A204.1 (cell line): ENCODE results near the gene ACOT13.
"Not testable (repeated sequence)": the region's sequence is repeated elsewhere in the genome, so short reads cannot be mapped to it uniquely, and the experiment has no call there.

Experiments
- FAIRE-seq: peaks from 2 replicates; lab custom pipeline; 2012; peaks lifted over from hg19 to GRCh38; lab: Jason Lieb, UNC

The ACOT13 gene

DNA sequence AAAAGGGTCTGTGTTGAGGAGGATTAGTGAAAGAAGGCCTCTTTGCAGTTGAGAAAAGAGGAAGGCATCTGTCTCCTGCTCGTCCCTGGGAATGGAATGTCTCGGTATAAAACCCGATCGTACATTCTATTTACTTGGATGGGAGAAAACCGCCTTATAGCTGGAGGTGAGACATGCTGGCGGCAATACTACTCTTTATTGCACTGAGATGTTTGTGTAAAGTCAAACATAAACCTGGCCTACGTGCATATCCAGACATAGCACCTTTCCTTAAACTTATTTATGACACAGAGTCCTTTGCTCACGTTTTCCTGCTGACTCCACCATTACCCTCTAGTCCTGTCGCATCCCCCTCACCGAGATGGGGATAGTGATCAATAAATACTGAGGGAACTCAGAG, 4.6 kb upstream of the ACOT13 start:
- FAIRE-seq: no peak

- no peak for FAIRE-seq
Measured at GRCh38 chr6:24663189-24663588, 3.7 kb upstream of the ACOT13 start.

DNA sequence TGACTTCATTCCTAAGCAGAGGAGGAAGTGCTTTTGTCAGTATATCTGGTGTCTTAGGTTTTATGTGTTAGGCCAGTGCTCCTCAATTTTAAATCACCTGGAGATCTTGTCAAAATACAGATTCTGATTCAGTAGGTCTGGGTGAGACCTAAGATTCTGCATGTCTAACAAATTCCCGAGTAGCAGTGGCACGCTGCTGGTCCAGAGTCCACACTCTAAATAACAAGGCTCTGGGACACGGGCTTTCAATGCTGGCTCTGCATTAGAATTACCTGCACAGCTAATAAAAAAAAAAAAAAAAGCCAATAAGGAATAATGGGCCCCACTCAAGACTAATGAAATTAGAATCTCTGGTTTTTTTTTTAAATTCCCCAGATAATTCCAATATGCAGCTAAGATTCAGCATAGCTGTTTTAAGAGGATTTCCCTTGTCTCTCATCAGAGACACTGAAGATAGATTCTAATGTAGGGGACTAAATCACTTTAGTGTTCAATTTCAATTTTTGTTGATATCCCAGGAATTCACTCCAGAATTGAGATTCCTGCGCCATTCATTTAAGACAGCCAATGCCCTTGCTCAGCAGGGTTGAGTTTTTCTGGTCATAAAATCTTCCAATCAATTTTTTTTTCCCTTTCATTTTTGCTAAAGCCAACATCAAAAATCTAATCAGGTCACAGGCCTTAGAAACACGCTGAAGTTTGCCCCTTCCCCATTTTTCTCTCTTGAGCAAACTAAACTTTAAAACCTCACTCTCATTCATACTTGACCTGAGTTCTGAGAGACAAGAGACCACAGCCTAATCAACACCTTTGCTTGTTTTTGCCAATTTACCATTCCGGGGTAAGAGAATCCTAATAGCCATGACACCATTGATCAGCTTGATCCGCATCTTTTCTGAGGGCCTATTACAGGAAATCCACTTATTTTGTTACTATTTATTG, 2.6 kb upstream of the ACOT13 start:
- FAIRE-seq: no peak

GRCh38 chr6:24666097-24666640, 708 bp upstream of the ACOT13 start:
- FAIRE-seq: no peak

GRCh38 chr6:24667378-24667803, 514 bp downstream of the ACOT13 start:
- FAIRE-seq: no peak

DNA sequence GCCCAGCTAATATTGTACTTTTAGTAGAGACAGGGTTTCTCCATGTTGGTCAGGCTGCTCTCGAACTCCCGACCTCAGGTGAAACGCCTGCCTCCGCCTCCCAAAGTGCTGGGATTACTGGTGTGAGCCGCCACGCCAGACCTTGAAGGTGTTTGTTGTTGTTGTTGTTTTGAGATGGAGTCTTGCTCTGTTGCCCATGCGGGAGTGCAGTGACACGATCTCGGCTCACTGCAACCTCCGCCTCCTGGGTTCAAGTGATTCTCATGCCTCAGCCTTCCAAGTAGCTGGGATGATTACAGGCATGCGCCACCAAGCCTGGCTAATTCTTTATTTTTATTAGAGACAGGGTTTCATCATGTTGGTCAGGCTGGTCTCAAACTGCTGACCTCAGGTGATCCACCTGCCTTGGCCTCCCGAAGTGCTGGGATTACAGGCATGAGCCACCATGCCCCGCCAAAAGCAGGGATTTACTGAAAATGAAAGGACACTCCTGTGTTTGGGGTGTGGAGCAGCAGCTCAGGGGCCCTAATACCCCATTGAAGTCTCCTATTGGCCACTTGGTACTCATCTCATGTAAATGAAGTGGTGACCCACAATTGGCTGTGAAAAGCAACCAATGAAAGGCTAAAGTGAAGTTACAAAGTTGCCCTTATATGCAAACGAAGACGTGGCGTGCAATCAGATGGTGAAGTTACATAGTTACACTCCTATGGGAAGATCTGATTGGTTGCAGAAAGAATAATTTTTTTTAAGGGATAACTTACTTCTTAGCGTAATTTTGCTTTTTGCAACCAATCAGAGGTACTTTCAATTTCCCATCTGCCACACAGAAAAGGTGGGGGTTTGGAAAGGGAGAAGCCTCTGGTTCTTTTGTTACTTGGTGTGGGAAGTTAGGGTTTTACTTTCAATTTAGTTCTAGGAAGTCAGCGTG, 1.5 kb downstream of the ACOT13 start:
- FAIRE-seq: not testable (repeated sequence)

DNA sequence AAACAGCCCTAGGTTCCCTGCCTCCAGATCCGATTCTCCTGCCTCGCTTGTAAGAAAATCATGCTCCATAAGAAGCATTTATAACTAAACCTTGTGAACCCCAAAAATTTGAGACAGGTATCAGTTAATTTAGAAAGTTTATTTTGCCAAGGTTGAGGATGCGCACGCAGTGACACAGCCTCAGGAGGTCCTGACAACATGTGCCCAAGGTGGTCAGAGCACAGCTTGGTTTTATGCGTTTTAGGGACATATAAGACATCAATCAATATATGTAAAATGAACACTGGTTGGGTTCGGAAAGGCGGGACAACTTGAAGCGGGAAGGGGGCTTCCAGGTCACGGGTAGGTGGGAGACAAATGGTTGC, 2.1 kb downstream of the ACOT13 start:
- no peak for FAIRE-seq

DNA sequence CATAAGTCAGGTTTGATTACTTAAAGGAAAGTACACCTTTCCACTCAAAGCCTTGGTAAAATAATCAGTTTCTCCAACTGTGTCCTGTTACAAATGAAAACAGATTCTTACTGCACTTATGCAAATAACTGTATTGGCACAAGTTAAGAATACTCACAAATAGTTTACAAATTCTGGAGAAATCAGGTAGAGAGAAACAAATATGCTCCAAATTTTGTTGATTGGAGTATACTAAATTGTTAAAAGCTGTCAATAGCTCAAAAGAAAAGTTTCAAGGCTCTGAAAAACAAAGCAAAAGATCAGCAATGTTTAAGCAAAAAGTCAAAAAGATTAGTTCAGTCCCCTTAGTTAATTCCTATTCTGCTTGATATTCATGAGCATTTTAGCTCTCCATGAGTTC, 3.6 kb downstream of the ACOT13 start:
- FAIRE-seq: not testable (repeated sequence)

- FAIRE-seq: not testable (repeated sequence)
Measured at GRCh38 chr6:24671077-24671476, 4.2 kb downstream of the ACOT13 start.

- no peak for FAIRE-seq
Measured at GRCh38 chr6:24672620-24673182, 5.8 kb downstream of the ACOT13 start.

GRCh38 chr6:24673625-24674024, 6.7 kb downstream of the ACOT13 start:
- FAIRE-seq: no peak

DNA sequence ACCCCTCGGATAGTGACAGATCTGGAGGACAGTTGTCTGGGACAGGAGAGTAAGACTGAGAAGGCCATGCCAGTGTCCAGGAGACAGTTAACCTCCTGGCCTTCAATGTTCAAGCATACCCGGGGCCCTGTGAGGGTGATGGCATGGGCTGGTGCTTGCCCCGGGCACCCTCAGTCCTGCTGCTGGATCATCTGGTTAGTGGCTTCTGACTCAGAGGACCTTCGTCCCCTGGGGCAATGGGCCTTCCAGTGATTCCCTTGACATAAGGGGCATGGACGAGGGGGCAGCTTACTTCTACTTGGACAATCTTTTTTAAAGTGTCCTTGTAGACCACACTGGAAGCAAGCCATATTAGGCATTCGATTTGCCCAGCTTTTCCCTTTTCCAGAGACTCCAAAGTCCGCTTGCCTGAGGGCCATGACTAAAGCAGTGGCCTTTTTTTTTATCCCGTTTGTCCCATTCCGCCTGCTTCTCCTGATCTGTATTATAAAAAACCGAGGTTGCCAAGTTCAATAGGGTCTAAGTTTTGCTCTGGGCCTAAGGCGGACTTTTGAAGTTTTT, 12.0 kb downstream of the ACOT13 start:
- not testable (repeated sequence) for FAIRE-seq

DNA sequence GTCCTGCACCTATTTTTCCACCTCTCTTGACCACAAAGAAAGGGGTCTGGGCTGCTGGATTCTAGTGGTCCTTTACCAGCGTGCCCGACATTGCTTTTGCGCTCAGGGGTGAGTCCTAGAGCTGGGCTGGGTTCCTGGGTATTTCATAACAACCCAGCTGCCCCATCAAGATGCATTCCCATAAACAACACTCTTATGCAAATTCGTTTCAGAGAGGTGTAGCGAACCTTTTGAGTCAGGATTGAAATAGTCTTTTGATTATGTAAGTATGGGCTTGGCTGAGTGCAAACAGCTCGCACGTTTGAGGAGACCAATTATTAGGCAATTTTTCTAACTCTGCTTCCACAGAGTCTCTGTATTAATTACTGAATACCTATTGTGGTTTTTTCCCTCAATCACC, 13.7 kb downstream of the ACOT13 start:
- FAIRE-seq: no peak

GRCh38 chr6:24683297-24684296, 16.7 kb downstream of the ACOT13 start:
- FAIRE-seq: no peak

DNA sequence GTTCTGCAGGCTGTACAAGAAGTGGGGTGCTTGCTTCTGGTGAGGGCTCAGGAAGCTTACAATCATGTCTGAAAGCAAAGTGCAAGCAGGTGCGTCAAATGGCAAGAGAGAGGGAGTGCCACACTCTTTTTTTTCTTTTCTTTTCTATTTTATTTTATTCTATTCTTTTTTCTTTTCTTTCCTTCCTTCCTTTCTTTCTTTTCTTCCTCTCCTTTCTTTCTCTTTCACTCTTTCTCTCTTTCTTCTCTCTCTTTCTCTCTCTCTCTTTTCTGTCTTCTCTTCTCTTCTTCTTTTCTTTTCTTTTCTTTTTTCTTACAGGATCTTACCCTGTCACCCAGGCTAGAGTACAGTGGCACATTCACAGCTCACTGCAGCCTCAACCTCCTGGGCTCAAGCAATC, 19.5 kb downstream of the ACOT13 start:
- no peak for FAIRE-seq

DNA sequence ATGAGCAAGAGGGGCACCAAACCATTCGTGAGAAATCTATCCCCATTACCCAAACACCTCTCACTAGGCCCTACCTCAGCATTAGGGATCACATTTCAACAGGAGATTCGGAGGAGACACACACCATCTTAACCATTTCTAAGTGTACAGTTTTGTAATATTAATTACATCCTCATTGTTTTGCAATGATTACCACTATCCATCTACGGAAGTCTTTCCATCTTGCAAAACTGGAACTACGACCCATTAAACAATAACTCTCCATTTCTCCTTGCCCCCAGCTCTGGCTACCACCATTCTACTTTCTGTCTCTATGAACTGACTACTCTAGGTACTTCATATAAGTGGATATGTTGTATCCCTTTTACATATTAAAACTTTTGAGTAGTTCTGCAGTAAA, 20.1 kb downstream of the ACOT13 start:
- no peak for FAIRE-seq

GRCh38 chr6:24689964-24690363, 23.1 kb downstream of the ACOT13 start:
- FAIRE-seq: no peak

GRCh38 chr6:24690593-24690992, 23.7 kb downstream of the ACOT13 start:
- FAIRE-seq: no peak

- FAIRE-seq: no peak
Measured at GRCh38 chr6:24691550-24691949, 24.7 kb downstream of the ACOT13 start.

DNA sequence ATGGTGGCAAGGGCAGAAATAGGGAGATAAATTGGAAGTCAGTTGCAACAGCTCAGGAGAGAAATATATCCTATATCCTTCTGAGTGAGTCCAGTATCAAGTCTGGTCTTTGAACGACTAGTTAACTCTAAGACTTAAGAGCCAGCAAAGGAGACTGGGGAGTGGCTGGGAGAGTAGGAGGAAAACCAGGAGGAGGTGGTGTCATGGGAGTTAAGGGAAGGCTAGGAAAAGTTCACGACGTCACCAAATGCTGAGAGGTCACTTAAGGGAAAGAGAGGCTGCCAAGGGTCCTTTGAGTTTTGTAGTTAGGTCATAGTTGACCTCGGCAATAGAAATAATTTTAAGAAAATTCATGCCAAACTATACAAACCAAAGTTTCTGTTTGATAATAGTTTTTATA, 25.1 kb downstream of the ACOT13 start:
- no peak for FAIRE-seq

DNA sequence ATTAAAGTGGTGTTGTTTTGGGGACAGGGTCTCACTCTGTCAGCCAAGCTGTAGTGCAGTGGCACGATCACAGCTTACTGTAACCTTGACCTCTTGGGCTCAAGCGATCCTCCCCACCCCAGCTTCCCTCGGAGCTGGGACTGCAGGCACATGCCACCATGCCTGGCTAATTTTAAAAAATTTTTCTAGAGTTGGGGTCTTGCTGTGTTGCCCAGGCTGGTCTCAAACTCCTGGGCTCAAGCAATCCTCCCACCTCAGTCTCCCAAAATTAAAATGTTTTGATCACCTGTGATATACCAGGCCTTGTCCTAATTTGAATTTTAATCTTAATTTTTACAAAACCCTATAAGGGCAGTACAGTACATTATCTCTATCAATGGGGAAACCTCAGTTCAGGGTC, 25.5 kb downstream of the ACOT13 start:
- no peak for FAIRE-seq
